CD14-positive monocyte (primary cell): ENCODE data around the gene CNTNAP5. TPM values are rescaled to one million over a fixed set of nuclear protein-coding genes. Genes with fewer than 3 reads are reported as not detected.
A peak's percentile ranks its signal among the peaks of the same experiment; 100 is the strongest.

Source experiments
- DNase-seq, 3 donors: peaks; one replicate each; pipeline ENCODE4 v3.0.0-alpha.2; 2011 to 2022
- H2AFZ ChIP-seq: 2 replicates; pipeline ENCODE4 v1.6.0; 2012; ENCODE audit warnings: mild to moderate bottlenecking, low read depth, low read length, inconsistent platforms; ENCODE audit not compliant: insufficient read depth, poor library complexity, severe bottlenecking
- H3K27ac ChIP-seq, 2 donors: 1 replicate in 1 of 2; 2 replicates in 1 of 2; pipeline ENCODE4 v1.5.1; 2012 to 2013; ENCODE audit warnings: low read length in 2 of 2, control low read depth in 1 of 2, inconsistent platforms in 1 of 2, low read depth in 1 of 2, mild to moderate bottlenecking in 1 of 2
- H3K27me3 ChIP-seq, 2 donors: one replicate each; pipeline versions ENCODE4 v1.6.0 to v1.6.1; 2011 to 2013; ENCODE audit warnings: low read length in 2 of 2; ENCODE audit not compliant: control insufficient read depth in 2 of 2, insufficient read depth in 2 of 2
- H3K36me3 ChIP-seq, 2 donors: replicated peaks in 1 of 2; 1 replicate in 1 of 2; 2 replicates in 1 of 2; pipeline versions ENCODE4 v1.5.1 to v1.6.1; 2012 to 2013; ENCODE audit warnings: low read length in 2 of 2, control low read depth in 1 of 2, inconsistent platforms in 1 of 2, mild to moderate bottlenecking in 1 of 2; ENCODE audit not compliant: insufficient read depth in 2 of 2, control insufficient read depth in 1 of 2
- H3K4me1 ChIP-seq, 2 donors: 1 replicate in 1 of 2; 2 replicates in 1 of 2; pipeline versions ENCODE4 v1.5.1 to v1.6.1; 2012 to 2013; ENCODE audit warnings: low read length in 2 of 2, control low read depth in 1 of 2, inconsistent platforms in 1 of 2, mild to moderate bottlenecking in 1 of 2, moderate library complexity in 1 of 2; ENCODE audit not compliant: insufficient read depth in 2 of 2, control insufficient read depth in 1 of 2
- H3K4me2 ChIP-seq: replicated peaks from 2 replicates; pipeline ENCODE3; 2012; ENCODE audit warnings: low read length, moderate library complexity, mild to moderate bottlenecking; ENCODE audit not compliant: poor library complexity, severe bottlenecking; ENCODE audit errors: extremely low read depth
- H3K4me3 ChIP-seq, 3 experiments: fragments of 200-600 bp in 1 of 3; sonication (generic) in 1 of 3; replicated peaks in 1 of 3; 1 replicate in 2 of 3; 2 replicates in 1 of 3; pipeline ENCODE4 v1.5.1; 2011 to 2013; ENCODE audit warnings: low read length in 3 of 3, mild to moderate bottlenecking in 3 of 3, control low read depth in 2 of 3, low read depth in 2 of 3, inconsistent platforms in 1 of 3, moderate library complexity in 1 of 3
- H3K79me2 ChIP-seq: 2 replicates; pipeline ENCODE4 v1.6.0; 2012; ENCODE audit warnings: mild to moderate bottlenecking, control low read depth, inconsistent platforms, low read length, moderate library complexity; ENCODE audit not compliant: insufficient read depth
- H3K9ac ChIP-seq: 2 replicates; pipeline ENCODE4 v1.6.0; 2017; ENCODE audit warnings: low read length, mild to moderate bottlenecking; ENCODE audit not compliant: insufficient read depth, poor library complexity, severe bottlenecking
- H3K9me3 ChIP-seq, 2 donors: replicated peaks in 1 of 2; 1 replicate in 1 of 2; 2 replicates in 1 of 2; pipeline versions ENCODE4 v1.5.1 to v1.6.1; 2012 to 2013; ENCODE audit warnings: low read length in 2 of 2, control low read depth in 1 of 2; ENCODE audit not compliant: control insufficient read depth in 1 of 2, insufficient read depth in 1 of 2
- H4K20me1 ChIP-seq: 2 replicates; pipeline ENCODE4 v1.6.0; 2012; ENCODE audit warnings: mild to moderate bottlenecking, low read length, control low read depth, moderate library complexity; ENCODE audit not compliant: insufficient read depth
- H3K27ac Mint-ChIP-seq, 7 donors: one replicate each; pipeline ENCODE4 v1.8.0; 2020; ENCODE audit warnings: mild to moderate bottlenecking in 7 of 7, mixed read lengths in 7 of 7, moderate library complexity in 6 of 7, inconsistent platforms in 2 of 7
- H3K27me3 Mint-ChIP-seq, 3 donors: one replicate each; pipeline ENCODE4 v1.8.0; 2021 to 2022; ENCODE audit warnings: low read depth in 3 of 3, mild to moderate bottlenecking in 3 of 3, mixed read lengths in 3 of 3, moderate library complexity in 3 of 3, inconsistent platforms in 1 of 3
- H3K36me3 Mint-ChIP-seq, 2 donors: one replicate each; pipeline ENCODE4 v1.8.0; 2020; ENCODE audit warnings: mixed read lengths in 2 of 2, inconsistent platforms in 1 of 2, mild to moderate bottlenecking in 1 of 2
- H3K4me1 Mint-ChIP-seq: one replicate; pipeline ENCODE4 v1.8.0; 2020; ENCODE audit warnings: mild to moderate bottlenecking, mixed read lengths
- H3K4me3 Mint-ChIP-seq, 2 donors: one replicate each; pipeline ENCODE4 v1.8.0; 2020; ENCODE audit warnings: mild to moderate bottlenecking in 2 of 2, mixed read lengths in 2 of 2, moderate library complexity in 1 of 2
- H3K9me3 Mint-ChIP-seq, 7 donors: one replicate each; pipeline ENCODE4 v1.8.0; 2020 to 2022; ENCODE audit warnings: mixed read lengths in 7 of 7, mild to moderate bottlenecking in 6 of 7, moderate library complexity in 6 of 7, inconsistent platforms in 2 of 7
- CTCF ChIP-seq: fragments of 200-600 bp; IDR thresholded peaks from one replicate; pipeline ENCODE4 v1.8.0; 2022; ENCODE audit warnings: antibody characterized with exemption, mild to moderate bottlenecking
- WGBS: methylation state at CpG from one replicate; pipeline ENCODE4 v1.1.5; 2013; ENCODE audit warnings: missing lambda C conversion rate; ENCODE audit not compliant: insufficient coverage; 5-methylcytosine and 5-hydroxymethylcytosine counted together
- intact Hi-C, 2 donors: fragments of 100-400 bp; cut with micrococcal nuclease; formaldehyde crosslinking; loops; one replicate each; pipeline versions ENCODE4 v1.15.0 to v1.15.1; 2023
- polyA plus RNA-seq, 3 donors: library from polyadenylated mRNA; depleted of rRNA in 1 of 3; unstranded in 2 of 3; stranded (reverse) in 1 of 3; fragments of 300-500 nt in 2 of 3; fragments of >200 nt in 1 of 3; fragmentation: Illumina TruSeq in 2 of 3; gene quantifications; 1 replicate in 2 of 3; 2 replicates in 1 of 3; pipeline ENCODE4 v1.2.3, GENCODE V29; 2012 to 2021

CNTNAP5 gene
- polyA plus RNA-seq, 3 donors: not detected

- Histone ChIP-seq H3K36me3 (no peaks in the 10 kb centered on the region), H4K20me1 (no peaks in the 10 kb centered on the region), H3K27me3 (no peaks in the 10 kb centered on the region), H2AFZ (no peak overlapping the region), H3K9me3 (no peaks in the 10 kb centered on the region), H3K4me1 (no peaks in the 10 kb centered on the region), H3K9ac (no peak overlapping the region), H3K27ac (no peak overlapping the region), H3K79me2 (no peaks in the 10 kb centered on the region), H3K4me3 (no peak overlapping the region), H3K4me2 (no peak overlapping the region)
- WGBS: 80% methylated on average over 1 of the region's 2 CpGs
- Mint-ChIP-seq H3K4me3 (no peak overlapping the region), H3K9me3 (peaks cover 0 to 14% (median 4%) of the 10 kb centered on the region in 7 donors), H3K27ac (peak overlapping the region in 1 of 7 donors; percentile 42), H3K4me1 (no peaks in the 10 kb centered on the region), H3K36me3 (no peaks in the 10 kb centered on the region), H3K27me3 (peaks cover 0 to 3% (median 0%) of the 10 kb centered on the region in 3 donors)
- intact Hi-C loops: no loop called here
- DNase-seq: no peak
- no peak for TF ChIP-seq CTCF
These were observed 314.6 kb downstream of the CNTNAP5 start for GRCh38 chr2:124339709-124340108.

- H3K4me3 ChIP-seq: no peak overlapping the region
- H2AFZ ChIP-seq: no peak overlapping the region
- no peaks in the 10 kb centered on the region for H3K36me3 ChIP-seq
- no peaks in the 10 kb centered on the region for H3K79me2 ChIP-seq
- H3K27ac ChIP-seq: no peak overlapping the region
- no peak overlapping the region for H3K9ac ChIP-seq
- no peaks in the 10 kb centered on the region for H3K36me3 Mint-ChIP-seq
- intact Hi-C loops: no loop called here
- no peak overlapping the region for H3K27ac Mint-ChIP-seq
- no peak overlapping the region for H3K4me2 ChIP-seq
- no peak overlapping the region for H3K4me3 Mint-ChIP-seq
- H3K4me1 Mint-ChIP-seq: no peaks in the 10 kb centered on the region
- peaks cover 0 to 18% (median 5%) of the 10 kb centered on the region in 7 donors for H3K9me3 Mint-ChIP-seq
- H3K9me3 ChIP-seq: peaks cover 1 to 7% of the 10 kb centered on the region in 2 donors
- H3K4me1 ChIP-seq: no peaks in the 10 kb centered on the region
- peaks cover 0 to 3% (median 0%) of the 10 kb centered on the region in 3 donors for H3K27me3 Mint-ChIP-seq
- no peaks in the 10 kb centered on the region for H4K20me1 ChIP-seq
- no peaks in the 10 kb centered on the region for H3K27me3 ChIP-seq
- TF ChIP-seq CTCF: no peak
- DNase-seq: no peak
- 100% methylated on average over 1 of the region's 4 CpGs for WGBS
These were observed 318.9 kb downstream of the CNTNAP5 start for GRCh38 chr2:124343827-124344498.
